HG02678 (cell line): ENCODE data around the gene RLIM.
"Not testable (repeated sequence)": the region's sequence is repeated elsewhere in the genome, so short reads cannot be mapped to it uniquely, and the experiment has no call there.

Experiments used
- ATAC-seq: cut with Tn5 transposase; IDR thresholded peaks from one replicate; pipeline ENCODE4 v1.9.1; 2021; ENCODE audit warnings: mild to moderate bottlenecking, moderate library complexity; ENCODE audit not compliant: unreplicated experiment

RLIM gene, protein sequence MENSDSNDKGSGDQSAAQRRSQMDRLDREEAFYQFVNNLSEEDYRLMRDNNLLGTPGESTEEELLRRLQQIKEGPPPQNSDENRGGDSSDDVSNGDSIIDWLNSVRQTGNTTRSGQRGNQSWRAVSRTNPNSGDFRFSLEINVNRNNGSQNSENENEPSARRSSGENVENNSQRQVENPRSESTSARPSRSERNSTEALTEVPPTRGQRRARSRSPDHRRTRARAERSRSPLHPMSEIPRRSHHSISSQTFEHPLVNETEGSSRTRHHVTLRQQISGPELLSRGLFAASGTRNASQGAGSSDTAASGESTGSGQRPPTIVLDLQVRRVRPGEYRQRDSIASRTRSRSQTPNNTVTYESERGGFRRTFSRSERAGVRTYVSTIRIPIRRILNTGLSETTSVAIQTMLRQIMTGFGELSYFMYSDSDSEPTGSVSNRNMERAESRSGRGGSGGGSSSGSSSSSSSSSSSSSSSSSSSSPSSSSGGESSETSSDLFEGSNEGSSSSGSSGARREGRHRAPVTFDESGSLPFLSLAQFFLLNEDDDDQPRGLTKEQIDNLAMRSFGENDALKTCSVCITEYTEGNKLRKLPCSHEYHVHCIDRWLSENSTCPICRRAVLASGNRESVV

DNA sequence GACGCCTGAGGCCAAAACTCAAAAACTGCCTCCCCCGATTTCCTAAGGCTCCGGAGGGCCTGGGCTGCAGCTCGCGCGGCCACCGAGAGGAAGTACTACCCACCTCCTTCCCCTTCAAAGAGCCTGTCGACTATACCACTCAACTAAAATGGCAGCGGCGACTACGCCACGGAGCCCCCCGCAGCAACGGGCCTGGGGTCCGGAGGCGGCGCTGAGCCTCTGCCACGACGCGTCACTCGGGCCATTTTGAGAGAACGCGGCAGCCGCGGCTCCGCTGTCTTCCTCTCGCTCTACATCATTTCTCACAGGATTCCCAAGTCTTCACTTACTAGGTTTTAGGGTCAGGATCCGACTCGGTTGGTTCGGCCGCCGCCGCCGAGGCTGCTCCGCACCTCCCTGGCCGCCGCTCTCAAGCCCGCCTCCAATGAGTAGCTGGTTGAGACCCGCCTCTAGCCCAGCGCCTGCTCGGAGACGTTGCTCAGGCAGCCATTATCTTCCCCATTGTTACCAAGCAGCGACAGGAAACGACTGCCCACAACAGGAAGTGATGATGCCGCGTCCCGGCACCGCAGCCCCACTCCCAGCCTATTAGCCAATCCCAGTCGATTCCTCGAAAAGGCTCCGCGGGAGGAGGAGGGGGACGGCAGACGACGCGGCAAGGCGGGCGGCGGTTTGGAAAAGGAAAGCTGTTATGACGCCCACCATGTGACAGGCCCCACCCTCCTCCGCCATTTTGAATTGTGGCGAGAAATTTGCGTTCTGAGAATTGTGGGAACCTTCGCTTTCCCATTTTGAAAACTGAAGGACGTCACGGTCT lies at the start of gene RLIM:
TSS of gene RLIM (minus strand) at position 532 of the 817 bp plus-strand sequence. CDS start 18,647 bp downstream, outside the sequence.
- peak; percentile 97 for ATAC-seq

DNA sequence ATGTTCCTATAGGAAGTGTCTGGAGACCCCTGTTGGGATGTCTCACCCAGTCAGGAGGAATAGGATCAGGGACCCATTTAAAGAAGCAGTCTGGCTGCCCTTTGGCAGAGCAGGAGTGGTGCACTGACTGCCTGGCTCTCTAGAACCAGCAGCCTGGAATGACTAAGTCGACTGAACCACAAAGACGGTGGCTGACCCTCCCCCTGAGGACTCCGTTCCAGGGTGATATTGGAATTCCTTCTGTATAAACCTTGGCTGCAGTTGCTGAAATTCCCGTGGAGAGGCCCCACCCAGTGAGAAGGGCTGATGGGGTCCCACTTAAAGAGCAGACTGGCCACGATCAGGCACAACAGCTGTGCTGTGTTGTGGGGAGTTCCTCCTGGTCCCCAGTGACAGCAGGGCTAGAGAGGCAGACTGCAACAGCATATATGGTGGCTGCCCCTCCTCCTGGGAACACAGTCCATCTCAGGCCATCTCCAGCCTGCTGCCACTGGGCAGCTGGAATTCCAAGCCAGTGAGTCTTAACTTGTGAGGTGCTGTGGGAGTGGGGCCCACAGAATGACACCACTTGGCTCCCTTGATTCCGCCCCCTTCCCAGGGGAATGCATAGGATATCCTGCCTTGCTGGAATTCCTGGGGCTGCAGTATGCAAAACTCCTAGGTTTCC lies 41.8 kb upstream of the RLIM start:
- no peak for ATAC-seq

DNA sequence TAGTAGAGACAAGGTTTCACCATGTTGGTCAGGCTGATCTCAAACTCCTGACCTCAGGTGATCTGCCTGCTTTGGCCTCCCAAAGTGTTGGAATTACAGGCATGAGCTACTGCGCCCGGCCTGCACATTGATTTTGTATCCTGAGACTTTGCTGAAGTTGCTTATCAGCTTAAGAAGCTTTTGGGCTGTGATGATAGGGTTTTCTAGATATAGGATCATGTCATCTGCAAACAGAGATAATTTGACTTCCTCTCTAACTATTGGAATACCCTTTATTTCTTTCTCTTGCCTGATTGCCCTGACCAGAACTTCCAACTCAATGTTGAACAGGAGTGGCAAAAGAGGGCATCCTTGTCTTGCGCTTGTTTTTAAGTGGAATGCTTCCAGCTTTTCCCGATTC lies 40.5 kb upstream of the RLIM start:
- not testable (repeated sequence) for ATAC-seq

DNA sequence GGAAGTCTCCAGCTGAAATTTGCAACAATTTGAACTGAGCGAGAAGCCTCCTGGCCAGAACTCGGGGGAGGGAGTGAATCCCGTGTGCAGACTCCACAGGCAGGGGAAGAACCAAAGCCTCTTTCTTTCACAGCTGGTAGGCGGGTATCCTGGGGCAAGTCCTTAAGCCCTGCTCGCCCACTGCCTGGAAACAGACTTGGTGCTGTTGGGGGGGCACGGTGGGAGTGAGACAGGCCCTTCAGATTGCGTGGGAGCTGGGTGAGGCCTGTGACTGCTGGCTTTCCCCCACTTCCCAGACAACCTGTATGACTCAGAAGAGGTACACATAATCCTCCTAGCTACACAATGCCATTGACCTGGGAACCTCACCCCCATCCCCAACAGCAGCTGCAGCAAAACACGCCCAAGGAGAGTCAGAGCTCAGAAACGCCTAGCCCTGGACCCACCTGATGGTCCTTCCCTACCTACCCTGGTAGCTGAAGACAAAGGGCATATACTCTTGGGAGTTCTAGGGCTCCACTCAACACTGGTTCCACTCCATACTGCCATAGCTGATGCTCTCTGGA lies 22.4 kb upstream of the RLIM start:
- no peak for ATAC-seq

DNA sequence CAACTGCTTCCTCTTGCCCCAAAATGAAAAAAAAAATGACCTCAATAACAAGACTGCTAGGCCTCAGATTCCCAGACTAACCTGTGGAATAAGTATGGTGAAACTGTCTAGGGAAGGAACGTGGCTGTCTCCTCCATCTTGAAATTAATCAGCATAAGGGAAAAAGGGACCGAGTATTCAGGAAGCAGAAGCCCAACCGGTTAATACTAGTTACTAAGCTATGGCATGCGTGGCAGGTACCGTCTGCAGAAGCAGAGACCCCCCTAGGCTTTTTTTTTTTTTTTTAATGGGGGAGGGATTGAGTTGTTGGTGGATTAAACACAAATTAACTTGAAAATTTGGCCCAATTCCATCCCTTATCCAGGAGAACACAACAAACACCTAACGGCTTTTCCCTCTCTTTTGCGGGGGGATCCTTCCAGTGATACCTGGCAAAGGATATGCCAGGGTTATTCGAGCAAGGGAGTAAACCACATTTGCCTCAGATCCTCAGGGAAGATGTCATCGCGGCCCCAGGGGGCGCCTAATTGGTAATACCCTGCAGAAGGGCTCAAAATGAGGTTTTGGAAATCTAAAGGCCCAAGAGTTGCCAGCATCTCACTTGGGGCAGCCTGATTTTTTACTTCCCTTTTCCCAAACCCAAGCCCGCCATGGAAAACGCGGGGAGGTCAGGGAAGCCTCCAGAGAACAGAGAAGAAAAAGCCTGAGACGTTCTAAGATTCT lies 893 bp downstream of the RLIM start:
- ATAC-seq: no peak

DNA sequence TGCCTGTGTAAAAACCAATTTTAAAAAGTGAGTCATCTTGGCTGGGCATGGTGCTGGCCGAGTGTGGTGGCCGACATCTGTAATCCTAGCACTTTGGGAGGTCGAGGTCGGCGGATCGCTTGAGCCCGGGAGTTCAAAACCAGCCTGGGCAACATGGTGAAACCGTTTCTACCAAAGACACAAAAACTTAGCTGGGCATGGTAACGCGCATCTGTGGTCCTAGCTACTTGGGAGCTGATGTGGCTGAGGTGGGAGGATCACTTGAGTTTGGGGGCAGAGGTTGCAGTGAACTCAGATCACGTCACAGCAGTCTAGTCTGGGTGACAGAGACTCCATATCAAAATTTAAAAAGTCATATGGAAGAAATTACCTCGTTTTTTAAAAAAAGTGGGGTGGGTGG lies 7.6 kb downstream of the RLIM start:
- ATAC-seq: no peak

DNA sequence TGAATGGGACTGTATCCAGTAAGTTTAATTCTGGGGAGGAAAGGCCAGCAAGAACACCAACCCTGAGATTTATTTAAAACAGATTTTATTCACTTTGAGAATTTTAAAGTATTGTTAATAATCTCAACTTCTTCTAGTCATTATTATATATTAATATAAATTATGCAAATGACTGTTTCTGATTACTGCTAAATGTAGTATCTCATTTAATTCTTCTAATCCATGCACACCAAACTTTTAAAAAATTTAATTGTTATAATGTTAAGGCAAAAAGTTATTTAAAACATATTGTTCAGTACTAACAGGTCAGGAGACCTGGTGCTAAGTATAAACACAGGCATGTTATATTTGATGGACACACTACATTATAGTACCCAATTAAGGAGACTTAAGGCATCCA lies 8.1 kb downstream of the RLIM start:
- ATAC-seq: no peak

DNA sequence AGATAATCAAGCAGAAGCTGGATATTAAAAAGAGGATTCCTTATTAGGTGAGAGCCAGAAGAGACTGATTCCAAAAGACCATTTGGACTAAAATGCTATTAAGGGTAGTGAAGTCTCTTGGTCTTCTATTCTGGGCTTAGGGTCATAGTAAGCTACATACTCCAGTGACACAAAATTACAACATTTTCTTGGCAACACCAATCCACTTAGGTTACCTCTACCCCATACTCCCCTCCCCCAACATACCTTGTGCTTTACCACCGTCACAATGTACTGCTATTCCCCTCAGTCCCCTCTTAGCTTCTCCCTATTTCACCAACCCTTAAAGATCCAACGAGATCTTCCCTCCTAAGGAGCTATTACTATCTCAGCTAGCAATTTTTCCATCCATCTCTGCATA lies 11.4 kb downstream of the RLIM start:
- no peak for ATAC-seq

DNA sequence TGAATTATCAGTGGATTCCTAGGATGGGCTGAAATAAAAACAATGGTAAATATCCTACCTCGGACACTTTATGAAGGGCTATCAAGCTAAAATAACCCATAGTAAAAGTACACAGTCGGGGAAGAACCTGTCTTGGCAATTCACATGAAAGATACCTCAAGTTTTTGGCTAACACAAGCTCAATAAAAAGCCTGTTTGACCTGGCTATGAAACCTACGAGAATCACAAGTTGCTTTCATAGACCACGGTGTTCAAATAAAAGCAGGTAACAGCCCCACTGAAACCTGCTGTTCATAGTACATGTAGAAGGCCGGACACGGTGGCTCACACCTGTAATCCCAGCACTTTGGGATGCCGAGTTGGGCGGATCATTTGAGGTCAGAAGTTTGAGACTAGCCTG lies 12.3 kb downstream of the RLIM start:
- ATAC-seq: no peak

DNA sequence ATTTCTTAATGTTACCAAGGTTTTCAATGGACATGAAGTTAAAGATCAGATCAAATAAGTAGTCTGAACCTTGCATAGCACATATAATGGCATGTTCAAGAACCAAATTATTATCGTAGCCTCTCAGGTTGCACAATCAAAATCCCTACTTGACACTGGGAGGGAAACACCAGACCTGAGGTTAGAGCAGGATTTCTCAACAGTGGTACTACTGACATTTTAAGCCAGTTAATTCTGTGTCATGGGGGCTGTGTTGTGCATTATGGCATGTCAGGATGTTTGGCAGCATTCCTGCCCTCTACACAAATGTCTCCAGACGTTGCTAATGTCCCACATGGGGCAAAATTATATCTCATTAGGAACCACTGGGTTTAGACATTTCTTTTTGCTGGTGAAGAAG lies 20.8 kb downstream of the RLIM start:
- ATAC-seq: no peak

DNA sequence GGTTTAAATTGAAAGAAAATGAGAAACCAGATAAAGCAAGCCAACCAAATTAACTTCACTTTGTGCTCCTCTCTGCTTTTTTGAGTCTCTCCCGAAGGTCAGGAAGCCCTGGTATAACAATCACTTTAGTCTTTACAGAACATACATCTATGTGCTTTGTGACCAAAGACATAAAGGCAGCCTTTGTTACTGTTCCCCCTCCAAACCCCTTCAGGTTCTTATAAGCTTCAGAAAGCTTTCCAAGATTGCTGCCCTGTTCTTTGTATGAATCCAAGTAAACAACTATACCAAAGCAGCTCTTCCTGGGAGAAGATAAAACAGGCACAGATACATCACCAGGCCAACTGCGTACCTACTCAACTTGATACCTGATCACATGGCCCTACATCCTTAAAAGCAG lies 28.7 kb downstream of the RLIM start:
- no peak for ATAC-seq

DNA sequence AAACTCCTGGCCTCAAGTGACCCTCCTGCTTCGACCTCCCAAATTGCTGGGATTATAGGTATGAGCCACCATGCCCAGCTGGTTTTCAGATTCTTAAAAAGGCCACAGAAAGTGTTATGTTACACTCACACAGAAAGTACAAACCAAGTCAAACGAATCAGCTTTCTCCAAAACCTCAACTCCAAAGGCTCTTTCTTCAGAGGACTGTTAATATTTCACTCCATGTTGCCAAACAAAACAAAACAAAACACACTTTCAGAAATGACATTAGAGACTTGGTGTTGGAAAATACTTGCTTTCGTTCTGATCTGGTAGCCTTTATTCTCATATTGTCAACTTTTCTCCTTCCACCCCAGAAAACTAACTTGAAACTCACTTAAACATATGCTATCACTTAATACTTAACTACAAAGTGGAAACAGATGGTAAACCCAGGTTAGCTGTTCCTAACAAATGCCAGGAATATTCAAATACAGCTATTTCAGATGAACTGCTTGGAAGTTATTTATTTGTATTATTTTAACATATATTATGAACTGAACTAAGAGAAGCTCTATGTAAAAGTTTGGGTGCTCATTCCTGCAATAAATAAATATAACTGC lies 34.7 kb downstream of the RLIM start:
- ATAC-seq: no peak

DNA sequence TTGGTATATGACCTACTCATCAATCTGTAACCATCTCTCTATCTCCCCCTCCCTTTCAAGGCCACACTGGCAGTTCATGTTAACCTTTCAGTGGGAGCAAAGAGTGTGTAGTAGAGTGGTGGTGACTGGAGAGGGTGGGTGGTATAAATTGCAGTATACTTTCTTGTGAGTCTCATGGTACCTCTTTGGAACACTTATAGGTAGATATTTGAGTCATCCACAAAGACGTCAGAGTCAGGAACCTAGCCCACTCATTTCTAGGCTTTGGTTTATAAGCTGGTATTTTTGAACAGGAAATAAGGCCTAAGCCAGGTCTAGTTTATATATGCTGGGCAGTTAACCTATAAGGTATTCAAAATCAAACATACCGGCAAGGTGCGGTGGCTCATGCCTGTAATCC lies 36.3 kb downstream of the RLIM start:
- no peak for ATAC-seq

DNA sequence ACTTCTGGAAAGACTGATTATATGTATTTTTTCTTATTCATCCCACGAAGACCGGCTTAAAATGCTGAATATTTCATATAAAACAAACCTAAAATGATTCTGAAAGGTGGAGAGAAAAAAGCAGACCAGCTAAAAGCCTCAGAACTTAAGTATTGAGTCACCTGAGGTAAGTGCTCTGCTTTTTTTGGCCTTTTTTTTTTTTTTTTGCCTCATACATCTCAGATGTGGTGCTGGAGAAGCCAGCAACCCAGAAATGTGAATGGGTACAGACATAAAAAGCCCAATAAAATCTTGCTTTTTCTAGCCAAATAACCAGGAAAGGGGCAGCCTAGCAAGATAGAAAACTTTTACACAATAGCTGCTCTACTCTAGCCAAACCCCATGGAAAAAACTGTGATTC lies 57.0 kb downstream of the RLIM start:
- no peak for ATAC-seq

DNA sequence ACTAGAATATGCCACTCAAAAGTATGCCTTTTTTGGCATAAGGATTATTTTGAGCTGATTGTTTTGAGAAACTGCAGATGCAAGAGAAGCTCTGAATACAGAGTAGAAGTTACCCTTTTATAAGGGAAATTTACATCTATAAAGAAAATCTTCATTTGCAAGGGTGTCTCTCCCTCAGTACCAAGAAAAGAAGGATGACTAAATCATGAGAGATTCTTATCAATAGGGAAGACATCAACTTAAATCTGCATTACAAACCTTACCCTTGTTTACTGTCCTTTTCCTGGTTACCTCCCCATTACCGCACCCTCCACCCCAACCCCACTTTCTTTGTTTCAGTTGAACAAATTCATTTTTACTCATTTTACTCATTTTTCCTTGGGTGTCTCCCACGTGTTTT lies 62.5 kb downstream of the RLIM start:
- ATAC-seq: no peak

DNA sequence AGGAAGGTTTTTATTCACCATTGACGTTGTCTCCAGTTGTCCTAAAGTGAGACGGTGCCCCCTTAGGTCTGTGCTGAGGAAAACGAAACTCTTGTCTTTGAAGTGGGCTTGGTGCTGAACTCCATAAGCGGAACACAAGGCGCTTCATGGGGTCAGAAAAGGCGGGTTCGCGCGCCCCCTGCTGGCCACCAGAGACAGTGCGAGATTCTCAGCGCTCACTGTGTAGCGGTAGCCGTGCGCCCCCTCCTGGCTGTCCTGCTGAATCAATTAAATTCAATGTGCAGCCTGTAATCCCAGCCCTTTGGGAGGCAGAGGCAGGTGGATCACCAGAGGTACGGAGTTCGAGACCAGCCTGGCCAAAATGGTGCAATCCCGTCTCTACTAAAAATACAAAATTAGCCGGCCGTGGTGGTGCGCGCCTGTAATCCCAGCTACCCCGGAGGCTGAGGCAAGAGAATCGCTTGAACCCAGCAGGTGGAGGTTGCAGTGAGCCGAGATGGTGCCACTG lies 64.1 kb downstream of the RLIM start:
- peak; percentile 96 for ATAC-seq

DNA sequence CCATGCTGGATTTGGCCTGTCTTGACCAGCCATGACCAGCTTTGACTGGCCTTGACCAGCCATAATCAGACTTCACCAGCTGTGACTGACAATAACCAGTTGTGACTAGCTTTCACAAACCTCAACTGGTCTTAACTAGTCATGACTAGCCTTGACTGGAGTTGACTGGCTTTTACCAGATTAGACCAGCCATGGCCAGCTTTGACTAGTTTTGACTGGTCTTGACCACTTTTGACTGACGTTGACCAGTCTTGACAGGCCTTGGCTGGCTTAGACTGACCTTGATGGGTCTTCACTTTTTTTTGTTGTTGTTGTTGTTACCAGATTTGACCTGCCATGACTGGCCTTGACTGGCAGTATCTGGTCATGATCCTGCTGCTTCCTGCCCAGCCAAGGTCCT lies 67.4 kb downstream of the RLIM start:
- ATAC-seq: no peak

DNA sequence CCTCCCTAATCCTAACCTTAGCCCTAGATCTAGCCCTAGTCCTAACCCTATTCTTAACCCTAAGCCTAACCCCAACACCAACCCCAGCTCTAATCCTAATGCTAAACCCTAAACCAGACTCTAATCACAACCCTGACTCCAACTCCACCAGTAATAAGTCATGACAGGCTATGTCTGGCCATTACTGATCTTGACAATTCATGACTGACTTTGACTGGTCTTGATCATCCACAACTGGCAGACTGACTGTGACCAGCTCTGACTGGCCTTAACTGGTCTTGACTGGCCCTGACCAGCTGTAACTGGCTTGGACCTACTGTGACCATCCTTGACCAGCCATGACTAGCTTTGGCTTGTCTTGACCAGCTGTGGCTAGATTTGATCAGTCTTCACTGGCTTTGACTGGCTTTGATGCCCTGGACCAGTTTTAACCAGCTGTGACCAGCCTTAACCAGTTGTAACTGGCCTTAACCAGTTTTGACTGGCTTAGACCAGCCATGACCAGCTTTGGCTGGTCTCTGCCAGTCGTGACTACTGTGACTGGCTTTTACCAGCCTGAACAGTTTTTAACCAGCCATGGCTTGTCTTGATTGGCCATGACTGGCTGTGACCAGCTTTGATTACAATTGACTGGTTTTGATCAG lies 68.4 kb downstream of the RLIM start:
- no peak for ATAC-seq

DNA sequence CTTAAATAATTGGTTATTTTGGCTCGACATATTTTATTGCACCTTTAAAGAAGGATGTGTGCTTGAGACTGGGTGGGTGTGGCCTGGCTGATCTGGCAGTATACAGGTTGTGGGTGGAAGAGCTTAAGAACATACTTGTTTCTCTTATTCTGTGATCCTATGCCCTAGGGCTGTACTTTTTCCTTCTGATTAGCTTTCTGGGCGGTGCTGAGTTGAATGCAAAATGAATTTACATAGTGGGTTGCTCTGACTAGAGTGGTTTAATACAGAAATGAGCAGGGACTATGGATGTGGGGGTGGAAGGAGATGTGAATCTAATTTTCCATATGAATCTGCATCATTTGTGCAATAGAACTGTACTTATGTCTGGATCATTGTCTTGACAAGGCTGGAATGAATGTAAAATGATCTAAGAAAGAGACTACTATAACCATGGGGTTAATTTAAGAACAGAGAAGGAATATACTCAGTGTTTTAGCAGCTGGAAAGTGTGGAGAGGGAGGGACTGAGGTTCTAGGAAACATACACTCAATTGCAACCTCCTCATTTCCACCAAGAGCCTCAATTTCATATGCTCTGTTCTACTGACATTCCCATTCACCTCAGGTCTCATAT lies 73.7 kb downstream of the RLIM start:
- ATAC-seq: no peak
